Measurements from ENCODE around the gene MYBPH. TPM values are rescaled to one million over a fixed set of nuclear protein-coding genes. Genes with fewer than 3 reads are reported as not detected.
A peak's percentile ranks its signal among the peaks of the same experiment; 100 is the strongest.

The MYBPH gene
- total RNA-seq, 1 donor from 2014 or later: not detected

DNA sequence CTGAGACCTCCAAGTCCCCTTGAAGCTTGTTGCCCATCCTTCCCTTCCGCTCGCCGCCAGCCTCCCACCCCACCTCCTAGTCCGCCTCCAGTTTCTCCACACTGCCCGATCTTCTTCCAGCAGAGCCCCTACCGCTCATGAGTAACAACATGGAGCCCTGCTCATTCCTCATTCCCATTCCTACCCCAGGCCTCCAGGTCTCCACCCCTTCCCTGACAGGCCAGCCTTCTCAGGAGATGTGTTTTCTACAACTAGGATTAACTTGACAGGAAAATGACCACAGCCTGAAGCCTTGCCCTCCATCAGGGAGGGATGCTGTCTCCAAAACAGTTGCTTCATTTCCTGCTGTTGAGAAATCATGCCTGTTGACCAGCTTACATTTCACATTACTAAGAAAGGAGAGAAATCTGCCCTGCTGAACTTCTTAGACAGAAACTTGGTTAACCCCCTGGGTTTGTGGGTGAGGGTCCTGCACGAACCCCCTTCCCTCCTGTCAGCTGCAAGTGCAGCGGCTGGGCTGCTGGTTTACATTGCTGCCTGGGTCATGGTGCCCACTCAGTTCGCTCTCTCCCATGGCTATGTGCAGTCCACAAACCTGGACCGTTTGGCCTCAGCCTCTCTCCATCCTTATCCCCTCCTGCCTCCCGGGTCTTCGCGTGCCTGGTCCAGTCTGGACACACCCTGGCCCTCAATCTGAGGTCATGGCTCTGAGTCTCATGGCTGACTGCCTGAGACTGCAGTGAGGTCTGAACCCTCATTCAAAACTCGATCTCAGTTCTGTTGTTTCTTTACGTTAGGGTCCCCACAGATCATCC, 27.0 kb upstream of the MYBPH start:
- intact Hi-C loops (cut with DNase I): no loop called here
- peak; percentile 71 for ATAC-seq (ENCODE audit: poor library complexity)
- peak; percentile 63 for DNase-seq

DNA sequence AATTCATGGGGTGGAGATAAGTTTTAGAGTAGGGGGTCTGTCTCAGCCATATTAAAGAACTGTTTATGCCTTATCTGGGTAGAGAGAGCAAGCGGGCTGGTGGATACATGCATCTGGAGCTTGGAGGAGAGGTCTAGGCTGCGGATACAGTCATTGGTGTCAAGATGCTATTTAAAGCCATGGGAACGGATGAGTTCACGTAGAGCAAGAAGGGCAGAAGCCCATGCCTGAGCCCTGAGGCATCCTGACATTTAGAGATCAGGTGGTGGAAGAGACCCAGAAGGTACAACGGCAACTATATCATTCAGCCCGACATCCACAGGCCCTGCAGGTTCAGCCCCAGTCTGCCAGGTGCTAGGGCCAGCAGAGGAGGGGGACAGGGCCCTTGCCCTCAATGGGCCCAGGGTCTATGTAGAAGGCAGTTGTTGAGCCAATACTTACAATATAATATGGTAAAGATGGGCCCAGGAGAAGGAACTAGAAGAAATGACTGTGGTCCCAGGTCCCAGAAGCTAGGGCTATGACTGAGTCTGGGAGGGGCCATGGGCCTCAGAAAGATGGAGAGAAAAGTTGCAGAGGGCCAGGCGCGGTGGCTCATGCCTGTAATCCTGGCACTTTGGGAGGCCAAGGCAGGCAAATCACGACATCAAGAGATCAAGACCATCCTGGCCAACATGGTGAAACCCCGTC, 26.0 kb upstream of the MYBPH start:
- ATAC-seq (ENCODE audit: poor library complexity): no peak
- intact Hi-C loops (cut with DNase I): no loop called here
- DNase-seq: no peak

DNA sequence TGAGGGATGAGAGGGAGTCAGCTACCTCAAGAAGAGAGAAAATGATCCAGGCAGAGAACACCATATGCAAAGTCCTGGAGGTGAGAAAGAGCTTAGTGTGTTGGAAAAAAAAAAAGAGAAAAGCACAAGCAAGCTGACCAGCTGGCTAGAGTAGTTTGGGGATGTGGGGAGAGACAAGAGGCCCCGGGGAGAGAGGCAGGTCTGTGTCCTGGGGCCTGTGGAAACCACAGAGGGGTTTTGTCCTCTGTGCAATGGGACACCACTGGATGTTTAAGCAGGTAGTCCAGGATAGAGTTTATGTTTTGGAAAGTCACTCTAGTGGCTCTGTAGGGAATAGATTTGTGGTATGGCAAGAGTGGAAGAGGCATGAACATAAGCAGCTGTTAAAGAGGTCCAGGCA, 25.3 kb upstream of the MYBPH start:
- ATAC-seq (ENCODE audit: poor library complexity): no peak
- intact Hi-C loops (cut with DNase I): no loop called here
- no peak for DNase-seq

DNA sequence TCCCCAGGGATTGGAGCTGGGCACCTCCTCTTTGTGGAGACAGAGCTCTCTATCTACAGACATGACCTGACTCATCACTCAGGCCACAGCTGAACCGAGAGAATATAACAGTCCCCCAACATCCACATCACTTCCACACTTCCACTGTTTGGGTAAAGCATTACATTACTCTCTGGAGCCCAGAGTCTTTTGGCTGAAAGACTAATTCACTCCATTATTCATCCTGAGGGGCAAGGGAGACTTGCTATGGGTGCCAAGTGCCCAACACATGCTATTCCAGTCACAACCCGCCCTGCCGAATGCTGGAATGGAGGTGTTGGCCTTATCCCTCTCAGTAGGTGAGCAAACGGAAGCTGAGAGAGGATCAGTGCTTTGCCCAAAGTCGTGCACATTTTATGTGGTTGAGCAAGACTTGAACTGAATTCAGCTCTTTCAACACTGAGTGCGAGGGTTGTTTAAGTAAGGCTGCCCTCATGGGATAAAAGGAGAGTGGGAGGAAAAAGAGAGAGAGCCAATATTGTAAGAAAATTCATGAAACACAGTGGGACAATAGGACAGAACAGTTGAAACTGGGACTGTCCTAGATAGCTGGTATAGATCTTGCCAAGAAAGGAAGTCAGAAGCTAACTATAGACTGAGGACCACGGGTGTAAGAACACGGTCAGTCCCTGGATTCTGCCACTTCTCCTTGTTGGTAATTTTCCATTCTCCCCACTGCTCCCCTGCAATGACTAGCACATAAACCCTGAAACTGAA, 24.4 kb upstream of the MYBPH start:
- DNase-seq: no peak
- peak; percentile 83 for ATAC-seq (ENCODE audit: poor library complexity)
- intact Hi-C loops (cut with DNase I): no loop called here

DNA sequence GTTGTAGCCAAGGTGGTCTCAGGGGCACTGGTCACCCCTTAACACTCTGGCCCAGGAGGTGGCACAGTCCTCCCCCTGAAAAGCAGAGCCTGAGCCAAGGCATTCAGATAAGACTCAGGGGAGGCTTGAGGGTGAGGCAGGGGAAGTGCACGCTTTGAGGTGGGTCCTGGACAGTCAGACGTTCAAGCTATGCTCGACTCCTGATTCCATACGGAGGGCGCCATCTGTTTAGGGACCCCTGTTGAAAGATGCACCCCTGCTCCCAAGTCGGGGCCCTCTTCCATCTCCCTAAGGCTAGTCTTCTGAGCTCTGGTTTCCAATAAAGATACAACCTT, 23.8 kb upstream of the MYBPH start:
- intact Hi-C loops (cut with DNase I): no loop called here
- DNase-seq (no peak), ATAC-seq (ENCODE audit: poor library complexity) (no peak)

DNA sequence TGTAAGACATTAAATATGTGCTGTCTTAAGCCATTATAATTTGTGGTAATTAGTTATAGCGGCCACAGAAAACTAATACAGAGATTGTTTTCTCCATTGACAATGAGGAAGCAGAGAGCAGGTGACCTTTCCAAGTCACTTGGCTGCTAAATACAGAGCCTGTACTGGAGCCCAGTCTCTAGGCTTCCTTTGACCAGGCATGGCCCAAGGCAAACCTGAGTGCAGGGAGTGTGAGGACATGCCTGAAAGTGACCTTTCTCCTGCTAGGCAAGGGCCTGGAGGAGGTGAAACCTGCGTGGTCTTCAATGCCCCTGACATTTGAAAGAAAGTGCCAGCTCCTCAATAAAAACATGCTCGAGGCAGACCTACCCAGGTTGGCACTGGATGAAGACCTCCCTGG, 23.4 kb upstream of the MYBPH start:
- DNase-seq: no peak
- no peak for ATAC-seq (ENCODE audit: poor library complexity)

DNA sequence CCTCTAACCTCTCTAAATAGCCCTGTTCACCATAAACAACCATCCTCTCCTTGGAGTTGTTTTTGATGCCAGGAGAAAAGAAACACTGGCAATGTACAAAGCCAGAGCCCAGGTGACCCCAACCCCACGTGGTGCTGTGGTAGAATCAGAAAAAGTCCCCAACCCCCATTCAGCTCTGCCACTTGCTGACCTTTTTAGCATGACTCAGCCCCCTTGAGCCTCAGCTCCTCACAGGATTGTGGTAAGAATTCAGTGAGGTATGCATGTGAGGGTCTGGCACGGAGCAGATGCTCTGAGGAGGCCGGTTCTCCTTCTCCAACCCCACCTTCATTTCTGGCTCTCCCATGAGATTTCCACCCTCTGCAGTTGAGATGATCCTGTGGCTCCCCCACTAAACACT, 22.0 kb upstream of the MYBPH start:
- intact Hi-C loops (cut with DNase I): no loop called here
- DNase-seq: no peak
- ATAC-seq (ENCODE audit: poor library complexity): no peak

More for the DNA sequence above, 23.4 kb upstream of the MYBPH start:
- intact Hi-C loops (cut with DNase I): no loop called here

DNA sequence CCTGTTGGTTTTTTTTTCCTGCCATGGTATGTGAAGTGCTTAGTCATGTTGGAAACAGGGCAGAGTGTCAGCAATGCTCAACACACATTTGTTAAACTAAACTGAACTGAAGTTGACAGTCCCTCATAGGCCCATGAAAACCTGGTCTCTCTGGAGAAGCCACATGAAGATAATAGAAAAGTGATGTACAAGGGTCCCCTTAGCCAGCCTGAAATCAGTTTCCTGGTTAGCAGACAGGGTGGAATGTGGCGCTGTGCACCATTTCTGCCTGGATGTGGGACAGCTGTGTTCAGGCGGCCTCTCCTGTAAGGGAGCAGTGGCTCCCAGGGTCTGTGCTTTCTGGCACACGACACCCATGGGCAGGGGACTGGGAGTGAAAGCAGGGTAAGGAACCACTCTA, 20.7 kb upstream of the MYBPH start:
- DNase-seq (no peak), ATAC-seq (ENCODE audit: poor library complexity) (no peak)
- intact Hi-C loops (cut with DNase I): no loop called here

DNA sequence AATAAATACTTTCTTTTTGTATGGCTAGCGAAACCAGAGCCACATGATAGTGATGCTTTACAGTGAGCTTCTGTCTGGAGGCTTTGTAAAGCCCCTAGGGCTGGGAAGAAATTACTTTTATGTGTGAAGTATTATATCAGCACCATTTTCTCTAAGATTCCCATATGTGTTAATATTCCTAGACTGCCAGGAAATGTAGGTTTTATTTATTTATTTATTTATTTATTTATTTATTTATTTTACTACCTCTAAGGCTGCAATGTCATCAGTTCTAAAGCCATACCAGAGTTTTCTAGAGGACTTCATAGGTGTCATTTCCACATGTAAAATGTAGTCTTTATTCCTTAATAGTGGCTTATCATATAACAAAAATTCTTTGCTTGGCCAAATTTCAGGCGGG, 15.3 kb upstream of the MYBPH start:
- ATAC-seq (ENCODE audit: poor library complexity) (no peak), DNase-seq (no peak)
- intact Hi-C loops (cut with DNase I): no loop called here

DNA sequence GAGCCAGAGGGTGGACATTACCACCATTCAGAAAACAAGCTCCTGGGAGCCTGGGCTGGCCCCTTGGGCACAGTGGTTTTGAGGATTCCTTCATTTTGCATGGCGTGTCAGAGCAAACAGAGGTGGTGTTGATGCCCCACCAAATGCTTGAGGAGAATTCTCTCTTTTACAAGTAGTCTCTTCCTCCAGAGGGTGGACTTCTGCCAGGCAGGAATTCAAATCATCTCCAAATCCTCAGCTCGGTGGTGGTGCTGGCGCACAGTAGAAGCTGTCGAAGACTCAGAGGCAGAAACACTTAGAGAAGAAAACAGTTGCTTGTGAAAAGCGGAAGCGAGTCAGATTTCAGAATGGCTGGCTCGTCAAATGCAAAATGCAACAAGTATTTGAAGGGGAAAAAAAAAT, 14.3 kb upstream of the MYBPH start:
- no peak for ATAC-seq (ENCODE audit: poor library complexity)
- DNase-seq: peak; percentile 37
- intact Hi-C loops (cut with DNase I): no loop called here

DNA sequence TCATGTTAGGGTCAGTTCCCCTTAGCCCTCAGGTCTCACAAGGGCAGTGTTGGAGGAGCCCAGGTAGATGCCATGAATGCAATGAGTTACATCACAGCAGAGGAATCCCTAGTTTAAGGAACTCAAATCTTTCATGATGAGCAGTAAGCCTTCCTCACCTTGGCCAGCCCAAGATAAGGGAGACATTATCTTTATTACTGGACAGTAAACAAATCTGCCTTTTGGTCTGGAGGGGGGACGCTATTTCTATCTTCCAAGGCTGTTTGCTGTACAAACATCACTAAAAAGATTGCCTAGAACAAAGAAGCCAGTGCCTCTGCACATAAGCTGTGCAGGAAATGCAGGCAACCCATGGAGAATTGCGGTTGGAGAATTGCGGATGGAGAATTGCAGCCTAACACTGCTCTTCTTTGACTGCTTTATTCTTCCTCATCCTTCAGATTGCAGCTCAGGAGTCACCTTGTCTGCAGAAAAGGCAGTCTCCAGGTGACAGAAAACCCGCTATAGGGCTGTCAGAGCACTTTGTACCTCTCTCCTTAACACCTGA, 13.1 kb upstream of the MYBPH start:
- intact Hi-C loops (cut with DNase I): no loop called here
- no peak for ATAC-seq (ENCODE audit: poor library complexity)

DNA sequence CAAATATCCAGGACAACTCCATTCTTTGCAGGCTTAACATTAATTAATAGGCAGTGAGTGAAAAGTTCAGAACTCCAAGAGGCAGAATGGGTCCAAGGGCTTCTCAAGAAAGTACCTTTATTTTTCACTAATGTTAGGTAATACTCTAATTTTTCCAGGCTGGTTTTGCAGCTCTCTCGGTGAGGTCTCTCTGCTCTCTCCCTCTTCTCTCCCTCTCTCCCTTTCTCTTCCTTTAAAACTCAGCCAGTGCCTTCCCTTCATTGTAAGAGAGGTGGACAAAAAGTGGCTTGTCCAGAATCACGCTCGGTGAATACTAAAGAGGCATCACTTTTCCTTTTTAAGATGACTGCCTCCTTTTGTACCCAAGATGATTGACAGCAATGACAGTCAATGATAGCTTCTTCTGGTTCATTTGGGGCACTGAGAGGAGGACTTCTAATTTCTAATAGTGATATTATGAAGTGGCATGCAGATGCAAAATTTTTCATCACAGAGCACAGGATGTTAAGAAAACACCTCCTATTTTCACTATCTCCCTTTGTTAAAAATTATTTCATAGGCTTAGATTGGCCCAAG, 12.2 kb upstream of the MYBPH start:
- DNase-seq (no peak), ATAC-seq (ENCODE audit: poor library complexity) (no peak)
- intact Hi-C loops (cut with DNase I): no loop called here

More for the DNA sequence above, 13.1 kb upstream of the MYBPH start:
- no peak for DNase-seq

DNA sequence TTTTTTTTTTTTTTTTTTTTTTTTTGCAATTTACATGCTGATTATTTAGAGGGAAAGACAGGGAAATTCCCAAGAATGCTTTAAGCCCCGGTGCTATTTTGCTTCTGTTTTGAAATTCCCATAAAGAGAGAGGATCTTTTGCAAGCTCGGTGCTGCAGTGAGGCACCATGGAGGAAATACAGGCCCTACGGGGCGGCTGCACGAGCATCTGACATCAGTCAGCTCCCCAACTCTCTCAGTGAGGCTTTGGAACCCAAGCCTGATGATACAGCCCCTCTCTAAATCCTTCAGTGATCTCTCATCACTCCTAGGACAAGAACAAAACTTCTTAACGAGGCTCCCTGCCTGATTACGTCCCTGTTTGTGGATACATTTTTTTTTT, 11.7 kb upstream of the MYBPH start:
- DNase-seq (peak; percentile 27), ATAC-seq (ENCODE audit: poor library complexity) (no peak)
- intact Hi-C loops (cut with DNase I): no loop called here

DNA sequence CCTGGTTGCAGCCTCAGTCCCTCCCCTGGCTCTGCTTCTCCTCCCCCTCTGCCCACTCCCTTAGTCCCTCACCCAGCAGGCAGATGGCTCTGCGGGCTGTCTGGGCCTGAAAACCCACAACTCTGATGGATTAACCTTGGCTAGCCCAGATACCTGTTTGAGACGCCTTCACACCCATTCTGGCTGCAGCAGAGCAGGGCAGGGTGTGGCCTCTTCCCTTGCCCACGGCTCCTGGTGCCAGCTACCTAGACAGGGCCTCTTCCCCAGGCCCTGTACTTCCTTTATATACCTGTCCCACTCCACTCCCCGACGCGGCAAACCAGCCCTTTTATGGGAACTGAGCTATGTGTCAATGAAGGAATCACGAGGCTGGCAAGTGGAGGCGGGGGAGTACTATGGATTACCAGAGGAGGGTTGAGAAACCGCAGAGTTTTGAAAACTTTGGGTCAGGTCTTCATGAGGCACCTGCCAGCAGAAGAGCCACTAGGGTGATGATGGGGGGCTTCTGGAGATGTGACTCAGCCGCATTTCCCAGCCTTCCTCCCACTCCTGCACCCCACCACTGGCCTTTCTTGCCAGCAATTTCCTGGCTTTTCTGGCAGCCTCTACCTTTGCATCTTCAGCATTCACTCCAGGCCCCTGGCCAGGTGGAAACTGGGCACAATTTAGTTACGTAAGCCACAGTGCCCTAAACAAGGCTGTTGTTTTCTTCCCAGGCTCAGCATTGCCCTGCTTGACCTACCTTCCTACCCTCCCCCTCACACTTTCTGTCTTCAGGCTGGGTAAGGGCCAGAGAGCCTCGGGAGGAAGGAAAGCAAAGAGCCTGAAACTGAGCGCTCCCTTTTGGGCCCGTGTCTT, 11.0 kb upstream of the MYBPH start, which contains the start of gene CHI3L1:
Gene CHI3L1, minus strand, starts transcription at position 259 of the 858 bp plus-strand sequence. Its CDS starts 81 bp downstream, at position 178.
- DNase-seq (peak; percentile 37), ATAC-seq (ENCODE audit: poor library complexity) (no peak)
- intact Hi-C loops (cut with DNase I): no loop called here

DNA sequence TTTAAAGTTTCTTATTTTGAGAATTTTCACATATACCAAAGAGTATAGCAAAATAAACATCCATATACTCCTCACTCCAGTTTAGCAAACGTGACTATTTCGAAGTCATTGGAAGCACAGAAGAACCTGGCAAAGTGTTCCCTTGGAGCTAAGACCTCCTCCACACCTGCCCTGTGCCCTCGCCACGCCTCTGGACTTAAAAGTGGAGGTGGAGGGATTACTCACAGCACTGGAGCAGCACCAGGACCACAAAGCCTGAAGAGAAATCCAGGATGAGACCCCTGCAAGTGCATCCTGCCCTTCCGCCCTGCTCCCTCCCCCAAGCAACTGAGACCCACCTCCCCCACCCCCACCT, 10.4 kb upstream of the MYBPH start:
- DNase-seq (no peak), ATAC-seq (ENCODE audit: poor library complexity) (no peak)
- intact Hi-C loops (cut with DNase I): no loop called here

DNA sequence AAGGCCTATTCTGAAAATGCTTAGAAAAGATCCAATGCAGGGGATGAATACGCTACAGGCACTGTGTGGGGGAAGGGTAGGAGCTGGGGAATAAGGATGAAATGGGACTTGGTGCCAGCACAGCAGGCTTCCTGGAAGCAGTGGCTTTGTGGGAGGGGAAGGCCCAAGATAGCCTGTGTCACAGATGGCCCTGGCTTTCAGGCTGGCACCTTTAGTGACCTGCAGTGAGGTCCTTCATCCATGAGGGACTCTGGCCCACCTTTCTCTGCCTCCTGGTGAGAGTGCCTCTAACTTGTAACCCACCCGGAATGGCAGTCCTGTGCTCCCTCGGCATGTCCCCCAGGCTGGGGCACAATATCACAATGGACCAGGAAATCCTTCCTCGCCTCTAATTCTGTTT, 10.0 kb upstream of the MYBPH start:
- intact Hi-C loops (cut with DNase I): no loop called here
- DNase-seq (no peak), ATAC-seq (ENCODE audit: poor library complexity) (no peak)

DNA sequence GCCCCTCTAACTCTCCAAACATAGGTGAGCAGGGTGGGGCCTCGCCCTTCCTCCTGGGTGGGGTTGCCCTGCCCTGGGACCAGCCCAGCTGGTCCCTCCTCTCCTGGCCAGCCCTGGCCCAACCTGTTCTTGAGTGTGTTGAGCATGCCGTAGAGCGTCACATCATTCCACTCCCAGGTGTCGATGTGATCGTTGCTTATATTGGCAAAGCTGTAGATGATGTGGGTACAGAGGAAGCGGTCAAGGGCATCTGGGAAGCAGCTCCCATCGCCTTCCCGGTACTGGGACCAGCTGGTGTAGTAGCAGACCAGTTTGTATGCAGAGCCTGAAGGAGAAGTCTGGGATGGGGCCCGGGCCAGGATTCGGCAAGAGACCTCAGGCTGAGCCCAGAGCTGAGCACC, 9.4 kb upstream of the MYBPH start:
- DNase-seq (peak; percentile 24), ATAC-seq (ENCODE audit: poor library complexity) (no peak)
- intact Hi-C loops (cut with DNase I): no loop called here

DNA sequence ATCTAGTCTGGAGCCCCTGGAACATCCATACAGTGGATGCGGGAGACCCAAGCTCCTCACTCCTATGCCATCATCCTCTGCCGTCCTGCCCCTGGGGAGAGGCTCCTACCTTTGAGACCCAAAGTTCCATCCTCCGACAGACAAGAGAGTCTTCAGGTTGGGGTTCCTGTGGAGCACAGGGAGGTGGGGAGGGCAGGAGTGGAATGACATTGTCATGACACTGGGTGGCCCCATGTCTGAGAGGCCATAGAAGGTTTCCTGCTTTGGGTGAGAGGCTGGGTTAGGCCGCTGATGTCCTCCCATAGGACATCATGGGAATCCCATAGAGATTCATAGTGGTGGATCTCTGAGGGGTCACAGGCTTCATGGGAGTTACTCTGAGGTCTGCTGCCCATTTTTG, 8.8 kb upstream of the MYBPH start:
- intact Hi-C loops (cut with DNase I): no loop called here
- ATAC-seq (ENCODE audit: poor library complexity): no peak
- DNase-seq: no peak

Measured in Right ventricle myocardium superior (tissue), 1 donor.